ENCODE data around the gene CDK1. TPM values are rescaled to one million over a fixed set of nuclear protein-coding genes. Genes with fewer than 3 reads are reported as not detected.

Gene CDK1
- total and polyA plus RNA-seq, 2 experiments from 2014 or later, result 40.5 to 43.2 TPM

- WGBS, 2 experiments (ENCODE audit: low coverage in 1 of 2, low lambda C conversion rate in 2 of 2, missing lambda C conversion rate in 2 of 2), result 7 to 10% methylated on average over 2 of the region's 2 CpGs
- no peaks in the 10 kb centered on the region for H3K36me3 ChIP-seq (ENCODE audit: low read depth)
- no peak for TF ChIP-seq EZH2 (IDR thresholded peaks at IDR 0.05; ENCODE audit: insufficient read depth, poor library complexity, severe bottlenecking)
- TF ChIP-seq EZH2phosphoT487 (IDR thresholded peaks at IDR 0.05; ENCODE audit: insufficient read depth, low read depth), result no peak
- H3K79me2 ChIP-seq (ENCODE audit: insufficient read depth), result no peaks in the 10 kb centered on the region
- H3K9ac ChIP-seq, result no peak overlapping the region
- in situ Hi-C loops (cut with MboI), result no loop called here
- H2AFZ ChIP-seq, result no peak overlapping the region
- H3K4me1 ChIP-seq (ENCODE audit: insufficient read depth), result no peaks in the 10 kb centered on the region
- H3K9me2 ChIP-seq (ENCODE audit: insufficient read depth), result no peaks in the 10 kb centered on the region
- no peak overlapping the region for H3K4me2 ChIP-seq (ENCODE audit: unreplicated experiment)
- H4K20me1 ChIP-seq (ENCODE audit: insufficient read depth), result no peaks in the 10 kb centered on the region
- no peak overlapping the region for H3K27ac ChIP-seq
- no peak for DNase-seq
- H3K9me3 ChIP-seq (ENCODE audit: low read depth), result no peaks in the 10 kb centered on the region
- no peak overlapping the region for H3K4me3 ChIP-seq
- no peaks in the 10 kb centered on the region for H3F3A ChIP-seq (ENCODE audit: insufficient read depth)
- H3K27me3 ChIP-seq (replicated peaks; ENCODE audit: insufficient read depth), result peaks cover 48% of the 10 kb centered on the region
Observed at GRCh38 chr10:60747817-60748469, 30.3 kb upstream of the CDK1 start.

- in situ Hi-C loops (cut with MboI), result loop anchor here (25.0 kb wide), 1 partner anchor 291 kb away; no protein-coding TSS in a partner anchor
- TF ChIP-seq EZH2 (IDR thresholded peaks at IDR 0.05; ENCODE audit: insufficient read depth, poor library complexity, severe bottlenecking) (no peak), EZH2phosphoT487 (IDR thresholded peaks at IDR 0.05; ENCODE audit: insufficient read depth, low read depth) (no peak)
- H3K4me2 ChIP-seq (ENCODE audit: unreplicated experiment), result no peak overlapping the region
- no peak for DNase-seq
- H3K36me3 ChIP-seq (ENCODE audit: low read depth), result no peaks in the 10 kb centered on the region
- 69 to 83% methylated on average over 1 of the region's 1 CpG for WGBS, 2 experiments (ENCODE audit: low coverage in 1 of 2, low lambda C conversion rate in 2 of 2, missing lambda C conversion rate in 2 of 2)
- H3K27me3 ChIP-seq (replicated peaks; ENCODE audit: insufficient read depth), result peaks cover 26% of the 10 kb centered on the region
- H3K9ac ChIP-seq, result no peak overlapping the region
- H4K20me1 ChIP-seq (ENCODE audit: insufficient read depth), result no peaks in the 10 kb centered on the region
- no peaks in the 10 kb centered on the region for H3K4me1 ChIP-seq (ENCODE audit: insufficient read depth)
- H3F3A ChIP-seq (ENCODE audit: insufficient read depth), result no peaks in the 10 kb centered on the region
- H3K9me3 ChIP-seq (ENCODE audit: low read depth), result no peaks in the 10 kb centered on the region
- H3K27ac ChIP-seq, result no peak overlapping the region
- no peak overlapping the region for H3K4me3 ChIP-seq
- H3K79me2 ChIP-seq (ENCODE audit: insufficient read depth), result no peaks in the 10 kb centered on the region
- H2AFZ ChIP-seq, result no peak overlapping the region
- H3K9me2 ChIP-seq (ENCODE audit: insufficient read depth), result no peaks in the 10 kb centered on the region
Observed at GRCh38 chr10:60753152-60753551, 25.1 kb upstream of the CDK1 start.

- no peaks in the 10 kb centered on the region for H3F3A ChIP-seq (ENCODE audit: insufficient read depth)
- H4K20me1 ChIP-seq (ENCODE audit: insufficient read depth), result no peaks in the 10 kb centered on the region
- no peaks in the 10 kb centered on the region for H3K9me2 ChIP-seq (ENCODE audit: insufficient read depth)
- H3K27ac ChIP-seq, result no peak overlapping the region
- H3K79me2 ChIP-seq (ENCODE audit: insufficient read depth), result no peaks in the 10 kb centered on the region
- H3K4me3 ChIP-seq, result no peak overlapping the region
- no peak overlapping the region for H3K4me2 ChIP-seq (ENCODE audit: unreplicated experiment)
- no peak for DNase-seq
- TF ChIP-seq EZH2 (IDR thresholded peaks at IDR 0.05; ENCODE audit: insufficient read depth, poor library complexity, severe bottlenecking) (no peak), EZH2phosphoT487 (IDR thresholded peaks at IDR 0.05; ENCODE audit: insufficient read depth, low read depth) (no peak)
- H3K9me3 ChIP-seq (ENCODE audit: low read depth), result no peaks in the 10 kb centered on the region
- in situ Hi-C loops (cut with MboI), result loop anchor here (25.0 kb wide), 1 partner anchor 292 kb away; no protein-coding TSS in a partner anchor
- H3K27me3 ChIP-seq (replicated peaks; ENCODE audit: insufficient read depth), result peaks cover 22% of the 10 kb centered on the region
- H3K36me3 ChIP-seq (ENCODE audit: low read depth), result no peaks in the 10 kb centered on the region
- WGBS, 2 experiments (ENCODE audit: low coverage in 1 of 2, low lambda C conversion rate in 2 of 2, missing lambda C conversion rate in 2 of 2), result 52 to 56% methylated on average over 5 of the region's 5 CpGs
- no peak overlapping the region for H3K9ac ChIP-seq
- no peaks in the 10 kb centered on the region for H3K4me1 ChIP-seq (ENCODE audit: insufficient read depth)
- no peak overlapping the region for H2AFZ ChIP-seq
Observed at GRCh38 chr10:60753817-60754216, 24.5 kb upstream of the CDK1 start.

GRCh38 chr10:60757420-60757895 is 20.8 kb upstream of the CDK1 start:
- H3K27ac ChIP-seq, result no peak overlapping the region
- WGBS, 2 experiments (ENCODE audit: low coverage in 1 of 2, low lambda C conversion rate in 2 of 2, missing lambda C conversion rate in 2 of 2), result 12 to 21% methylated on average over 3 of the region's 3 CpGs
- no peaks in the 10 kb centered on the region for H3F3A ChIP-seq (ENCODE audit: insufficient read depth)
- in situ Hi-C loops (cut with MboI), result loop anchor here (25.0 kb wide), 1 partner anchor 295 kb away; no protein-coding TSS in a partner anchor
- no peaks in the 10 kb centered on the region for H3K9me2 ChIP-seq (ENCODE audit: insufficient read depth)
- H3K9ac ChIP-seq, result no peak overlapping the region
- no peak for TF ChIP-seq EZH2phosphoT487 (IDR thresholded peaks at IDR 0.05; ENCODE audit: insufficient read depth, low read depth)
- peaks cover 8% of the 10 kb centered on the region; the same call in 1 of the 2 replicates for H3K27me3 ChIP-seq (replicated peaks; ENCODE audit: insufficient read depth)
- no peak for DNase-seq
- H3K79me2 ChIP-seq (ENCODE audit: insufficient read depth), result no peaks in the 10 kb centered on the region
- H3K36me3 ChIP-seq (ENCODE audit: low read depth), result no peaks in the 10 kb centered on the region
- H3K4me3 ChIP-seq, result no peak overlapping the region
- H3K4me2 ChIP-seq (ENCODE audit: unreplicated experiment), result no peak overlapping the region
- no peaks in the 10 kb centered on the region for H4K20me1 ChIP-seq (ENCODE audit: insufficient read depth)
- no peak overlapping the region for H2AFZ ChIP-seq
- no peaks in the 10 kb centered on the region for H3K9me3 ChIP-seq (ENCODE audit: low read depth)
- no peaks in the 10 kb centered on the region for H3K4me1 ChIP-seq (ENCODE audit: insufficient read depth)

Measured in GM23248 (cell line).